ENCODE data around the gene FGF6.
"Not testable (repeated sequence)": the region's sequence is repeated elsewhere in the genome, so short reads cannot be mapped to it uniquely, and the experiment has no call there.

The FGF6 gene

DNA sequence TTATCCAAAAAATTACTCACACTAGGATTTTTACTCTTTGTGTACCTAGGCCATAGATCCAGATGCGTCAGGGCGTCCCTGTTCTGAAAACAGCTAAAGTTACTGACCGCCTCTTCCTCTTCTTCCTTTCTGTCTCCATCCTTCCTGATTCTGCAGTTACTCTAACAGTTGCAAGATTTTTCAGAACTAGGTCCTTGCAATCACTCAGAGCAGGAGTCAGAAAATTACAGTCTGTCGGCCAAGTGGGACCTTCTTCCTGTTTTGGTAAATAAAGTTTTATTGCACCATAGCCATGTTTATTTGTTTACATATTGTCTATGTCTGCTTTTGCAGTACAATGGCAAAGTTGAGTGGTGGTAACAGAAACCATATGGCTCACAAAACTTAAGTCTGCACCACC, 25.6 kb upstream of the FGF6 start:
- no peak overlapping the region for H3K27ac ChIP-seq (ENCODE audit: low read length)
- no peak overlapping the region for H3K4me3 ChIP-seq (ENCODE audit: low read length in 2 of 2)
- H3K36me3 ChIP-seq (ENCODE audit: control insufficient read depth in 2 of 2, insufficient read depth in 2 of 2, low read length in 2 of 2) = no peaks in the 10 kb centered on the region
- no peak overlapping the region for H3K9ac ChIP-seq (ENCODE audit: low read length in 2 of 2)
- no peaks in the 10 kb centered on the region for H3K9me3 ChIP-seq (ENCODE audit: control insufficient read depth in 2 of 2, low read length in 2 of 2)
- no peaks in the 10 kb centered on the region for H3K27me3 ChIP-seq (ENCODE audit: control insufficient read depth in 1 of 2, insufficient read depth in 2 of 2, low read length in 2 of 2)
- H3K4me1 ChIP-seq (ENCODE audit: control insufficient read depth, insufficient read depth, low read length) = no peaks in the 10 kb centered on the region

DNA sequence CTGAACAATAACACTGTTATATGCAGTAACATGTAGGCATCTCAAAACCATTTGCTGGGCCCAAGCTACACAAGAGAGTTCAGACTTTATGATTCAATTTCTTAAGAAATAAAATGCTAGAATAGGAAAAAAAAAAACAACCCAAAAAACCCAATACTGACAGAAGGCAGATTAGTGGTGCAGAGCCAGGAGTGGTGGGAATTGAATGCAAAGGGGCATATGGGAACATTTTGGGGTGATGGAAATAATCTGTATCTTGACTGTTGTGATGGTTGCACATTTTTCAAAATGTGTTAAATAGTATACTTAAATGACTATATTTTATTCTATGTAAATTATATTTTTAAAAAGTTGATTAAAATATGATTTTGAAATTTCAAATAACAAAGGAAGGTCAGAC, 23.4 kb upstream of the FGF6 start:
- no peaks in the 10 kb centered on the region for H3K27me3 ChIP-seq (ENCODE audit: control insufficient read depth in 1 of 2, insufficient read depth in 2 of 2, low read length in 2 of 2)
- H3K4me1 ChIP-seq (ENCODE audit: control insufficient read depth, insufficient read depth, low read length) = no peaks in the 10 kb centered on the region
- H3K9me3 ChIP-seq (ENCODE audit: control insufficient read depth in 2 of 2, low read length in 2 of 2) = no peaks in the 10 kb centered on the region
- no peaks in the 10 kb centered on the region for H3K36me3 ChIP-seq (ENCODE audit: control insufficient read depth in 2 of 2, insufficient read depth in 2 of 2, low read length in 2 of 2)
- no peak overlapping the region for H3K9ac ChIP-seq (ENCODE audit: low read length in 2 of 2)
- H3K27ac ChIP-seq (ENCODE audit: low read length) = no peak overlapping the region
- H3K4me3 ChIP-seq (ENCODE audit: low read length in 2 of 2) = no peak overlapping the region

DNA sequence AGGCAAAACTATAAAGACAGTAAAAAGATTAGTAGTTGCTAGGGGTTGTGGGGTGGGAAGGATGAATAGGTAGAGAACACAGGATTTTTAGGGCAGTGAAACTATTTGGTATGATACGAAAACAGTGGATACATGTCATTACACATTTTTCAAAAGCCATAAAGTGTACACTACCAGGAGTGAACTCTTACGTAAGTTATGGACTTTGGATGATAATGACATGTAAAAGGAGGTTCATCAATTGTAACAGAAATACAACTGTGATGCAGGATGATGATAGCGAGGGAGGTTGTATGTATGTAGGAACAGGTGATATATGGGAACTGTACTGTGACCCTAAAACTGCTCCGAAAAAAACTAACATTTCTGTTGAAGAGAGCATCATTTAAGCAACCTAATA, 15.1 kb upstream of the FGF6 start:
- H3K4me3 ChIP-seq (ENCODE audit: low read length in 2 of 2) = no peak overlapping the region
- no peaks in the 10 kb centered on the region for H3K9me3 ChIP-seq (ENCODE audit: control insufficient read depth in 2 of 2, low read length in 2 of 2)
- no peak overlapping the region for H3K27ac ChIP-seq (ENCODE audit: low read length)
- H3K36me3 ChIP-seq (ENCODE audit: control insufficient read depth in 2 of 2, insufficient read depth in 2 of 2, low read length in 2 of 2) = no peaks in the 10 kb centered on the region
- no peaks in the 10 kb centered on the region for H3K4me1 ChIP-seq (ENCODE audit: control insufficient read depth, insufficient read depth, low read length)
- H3K9ac ChIP-seq (ENCODE audit: low read length in 2 of 2) = no peak overlapping the region
- H3K27me3 ChIP-seq (ENCODE audit: control insufficient read depth in 1 of 2, insufficient read depth in 2 of 2, low read length in 2 of 2) = no peaks in the 10 kb centered on the region

DNA sequence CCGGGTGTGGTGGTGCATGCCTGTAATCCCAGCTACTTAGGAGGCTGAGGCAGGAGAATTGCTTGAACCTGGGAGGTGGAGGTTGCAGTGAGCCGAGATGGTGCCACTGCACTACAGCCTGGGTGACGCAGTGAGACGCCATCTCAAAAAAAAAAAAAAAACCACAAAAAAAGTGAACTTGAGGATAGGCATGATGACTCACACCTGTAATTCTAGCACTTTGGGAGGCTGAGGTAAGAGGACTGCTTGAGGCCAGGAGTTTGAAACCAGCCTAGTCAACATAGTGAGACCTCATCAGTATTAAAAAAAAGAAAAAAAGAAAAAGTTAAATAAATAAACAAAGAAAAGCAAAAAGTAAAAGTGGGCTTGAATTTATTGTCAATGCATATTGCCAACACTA, 10.2 kb upstream of the FGF6 start:
- H3K36me3 ChIP-seq (ENCODE audit: control insufficient read depth in 2 of 2, insufficient read depth in 2 of 2, low read length in 2 of 2); H3K27ac ChIP-seq (ENCODE audit: low read length); H3K4me3 ChIP-seq (ENCODE audit: low read length in 2 of 2); H3K9me3 ChIP-seq (ENCODE audit: control insufficient read depth in 2 of 2, low read length in 2 of 2); H3K27me3 ChIP-seq (ENCODE audit: control insufficient read depth in 1 of 2, insufficient read depth in 2 of 2, low read length in 2 of 2); H3K9ac ChIP-seq (ENCODE audit: low read length in 2 of 2); H3K4me1 ChIP-seq (ENCODE audit: control insufficient read depth, insufficient read depth, low read length): not testable (repeated sequence)

DNA sequence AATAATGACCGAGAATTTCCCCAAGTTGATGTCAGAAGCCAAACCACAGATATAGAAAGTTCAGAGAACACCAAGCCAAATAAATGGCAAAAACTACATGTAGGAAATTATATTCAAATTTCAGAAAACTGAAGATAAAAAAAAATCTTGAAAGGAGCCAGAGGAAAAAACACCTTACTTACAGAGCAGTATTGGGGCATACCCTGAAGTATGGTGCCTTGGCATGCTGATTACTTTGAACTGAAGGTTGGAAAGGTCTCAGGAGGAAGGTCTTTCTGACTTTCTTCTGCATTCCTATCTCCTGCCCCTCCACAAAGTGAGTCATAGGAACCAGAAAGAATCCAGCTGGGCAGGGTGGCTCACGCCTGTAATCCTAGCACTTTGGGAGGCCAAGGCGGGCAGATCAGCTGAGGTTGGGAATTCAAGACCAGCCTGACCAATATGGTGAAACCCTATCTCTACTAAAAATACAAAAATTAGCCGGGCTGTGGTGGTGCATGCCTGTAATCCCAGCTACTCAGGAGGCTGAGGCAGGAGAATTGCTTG, 8.8 kb upstream of the FGF6 start:
- Histone ChIP-seq H3K27me3 (ENCODE audit: control insufficient read depth in 1 of 2, insufficient read depth in 2 of 2, low read length in 2 of 2) (no peaks in the 10 kb centered on the region), H3K9me3 (ENCODE audit: control insufficient read depth in 2 of 2, low read length in 2 of 2) (no peaks in the 10 kb centered on the region), H3K4me1 (ENCODE audit: control insufficient read depth, insufficient read depth, low read length) (no peaks in the 10 kb centered on the region), H3K4me3 (ENCODE audit: low read length in 2 of 2) (no peak overlapping the region), H3K9ac (ENCODE audit: low read length in 2 of 2) (no peak overlapping the region), H3K36me3 (ENCODE audit: control insufficient read depth in 2 of 2, insufficient read depth in 2 of 2, low read length in 2 of 2) (no peaks in the 10 kb centered on the region), H3K27ac (ENCODE audit: low read length) (no peak overlapping the region)

DNA sequence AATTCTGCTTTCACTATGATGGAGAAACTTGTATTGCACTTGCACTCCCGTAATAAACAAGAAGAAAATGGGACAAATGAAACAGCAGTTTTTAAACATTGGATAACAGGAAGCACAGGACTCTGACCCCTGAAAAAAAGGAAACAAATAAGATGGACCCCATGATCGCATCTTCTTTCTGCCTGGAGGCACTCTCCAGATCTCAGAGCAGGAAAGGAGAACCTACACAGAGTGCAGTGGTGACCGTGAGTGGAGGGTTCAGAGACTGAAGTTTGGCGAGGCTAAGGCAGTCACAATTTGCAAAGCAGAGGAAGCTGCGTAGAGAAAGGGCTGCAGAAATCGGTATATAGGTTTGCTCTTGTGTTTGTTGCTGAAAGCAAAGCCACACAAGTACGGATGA, 6.1 kb upstream of the FGF6 start:
- Histone ChIP-seq H3K4me3 (ENCODE audit: low read length in 2 of 2) (no peak overlapping the region), H3K4me1 (ENCODE audit: control insufficient read depth, insufficient read depth, low read length) (no peaks in the 10 kb centered on the region), H3K27me3 (ENCODE audit: control insufficient read depth in 1 of 2, insufficient read depth in 2 of 2, low read length in 2 of 2) (peaks cover 0 to 3% of the 10 kb centered on the region in 2 donors), H3K36me3 (ENCODE audit: control insufficient read depth in 2 of 2, insufficient read depth in 2 of 2, low read length in 2 of 2) (no peaks in the 10 kb centered on the region), H3K9ac (ENCODE audit: low read length in 2 of 2) (no peak overlapping the region), H3K27ac (ENCODE audit: low read length) (no peak overlapping the region), H3K9me3 (ENCODE audit: control insufficient read depth in 2 of 2, low read length in 2 of 2) (no peaks in the 10 kb centered on the region)

DNA sequence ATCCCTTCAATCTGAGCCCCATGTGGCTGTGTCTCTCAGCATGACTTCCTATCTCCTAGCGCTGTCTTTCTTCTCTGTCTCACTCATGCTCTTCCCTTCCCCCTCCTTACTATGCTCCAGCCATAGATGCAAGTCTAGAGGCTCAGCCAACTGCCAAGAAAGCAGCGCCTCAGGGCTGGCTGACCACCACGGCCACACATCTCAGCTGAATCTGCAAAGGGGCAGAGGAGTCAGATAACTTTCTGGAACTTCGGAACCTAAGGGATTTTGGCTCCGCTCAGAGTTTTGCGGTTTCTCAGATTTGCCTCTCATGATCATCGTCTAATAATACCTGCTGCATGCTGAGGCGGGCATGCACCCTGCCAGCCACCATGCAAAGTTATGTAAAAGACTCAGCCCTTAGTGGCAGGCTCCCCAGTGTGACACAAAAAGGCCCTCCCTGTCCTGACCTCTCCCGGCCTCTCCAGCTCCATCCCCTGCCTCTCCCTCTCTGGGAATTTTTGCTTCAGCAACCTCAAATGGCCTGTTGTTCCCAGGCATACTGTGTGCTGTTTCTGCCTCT, 5.0 kb upstream of the FGF6 start:
- Histone ChIP-seq H3K4me1 (ENCODE audit: control insufficient read depth, insufficient read depth, low read length) (no peaks in the 10 kb centered on the region), H3K27ac (ENCODE audit: low read length) (no peak overlapping the region)

DNA sequence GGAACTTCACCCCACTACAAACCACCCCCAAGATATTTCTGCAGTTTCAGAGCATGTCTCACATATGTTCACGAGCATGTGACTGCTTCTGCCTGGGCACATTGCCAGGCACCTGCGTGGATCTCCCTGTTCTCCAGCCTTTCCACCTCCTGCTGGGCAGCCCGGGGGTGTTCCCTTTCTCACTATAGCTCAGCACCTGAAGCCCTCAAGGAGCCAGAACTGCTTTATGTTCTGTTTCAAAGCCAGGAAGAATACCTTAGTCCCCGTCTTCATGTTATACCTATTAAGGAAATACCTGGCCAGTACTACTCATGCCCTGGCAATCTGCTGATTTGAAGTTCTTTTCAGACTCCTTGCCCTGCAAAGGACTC, 4.2 kb upstream of the FGF6 start:
- Histone ChIP-seq H3K9me3 (ENCODE audit: control insufficient read depth in 2 of 2, low read length in 2 of 2) (no peaks in the 10 kb centered on the region), H3K4me1 (ENCODE audit: control insufficient read depth, insufficient read depth, low read length) (no peaks in the 10 kb centered on the region), H3K4me3 (ENCODE audit: low read length in 2 of 2) (no peak overlapping the region), H3K27me3 (ENCODE audit: control insufficient read depth in 1 of 2, insufficient read depth in 2 of 2, low read length in 2 of 2) (peaks cover 0 to 3% of the 10 kb centered on the region in 2 donors), H3K9ac (ENCODE audit: low read length in 2 of 2) (no peak overlapping the region), H3K27ac (ENCODE audit: low read length) (no peak overlapping the region), H3K36me3 (ENCODE audit: control insufficient read depth in 2 of 2, insufficient read depth in 2 of 2, low read length in 2 of 2) (no peaks in the 10 kb centered on the region)

More for the DNA sequence above, 5.0 kb upstream of the FGF6 start:
- Histone ChIP-seq H3K4me3 (ENCODE audit: low read length in 2 of 2) (no peak overlapping the region), H3K9me3 (ENCODE audit: control insufficient read depth in 2 of 2, low read length in 2 of 2) (no peaks in the 10 kb centered on the region), H3K36me3 (ENCODE audit: control insufficient read depth in 2 of 2, insufficient read depth in 2 of 2, low read length in 2 of 2) (no peaks in the 10 kb centered on the region), H3K9ac (ENCODE audit: low read length in 2 of 2) (no peak overlapping the region), H3K27me3 (ENCODE audit: control insufficient read depth in 1 of 2, insufficient read depth in 2 of 2, low read length in 2 of 2) (peaks cover 0 to 3% of the 10 kb centered on the region in 2 donors)

DNA sequence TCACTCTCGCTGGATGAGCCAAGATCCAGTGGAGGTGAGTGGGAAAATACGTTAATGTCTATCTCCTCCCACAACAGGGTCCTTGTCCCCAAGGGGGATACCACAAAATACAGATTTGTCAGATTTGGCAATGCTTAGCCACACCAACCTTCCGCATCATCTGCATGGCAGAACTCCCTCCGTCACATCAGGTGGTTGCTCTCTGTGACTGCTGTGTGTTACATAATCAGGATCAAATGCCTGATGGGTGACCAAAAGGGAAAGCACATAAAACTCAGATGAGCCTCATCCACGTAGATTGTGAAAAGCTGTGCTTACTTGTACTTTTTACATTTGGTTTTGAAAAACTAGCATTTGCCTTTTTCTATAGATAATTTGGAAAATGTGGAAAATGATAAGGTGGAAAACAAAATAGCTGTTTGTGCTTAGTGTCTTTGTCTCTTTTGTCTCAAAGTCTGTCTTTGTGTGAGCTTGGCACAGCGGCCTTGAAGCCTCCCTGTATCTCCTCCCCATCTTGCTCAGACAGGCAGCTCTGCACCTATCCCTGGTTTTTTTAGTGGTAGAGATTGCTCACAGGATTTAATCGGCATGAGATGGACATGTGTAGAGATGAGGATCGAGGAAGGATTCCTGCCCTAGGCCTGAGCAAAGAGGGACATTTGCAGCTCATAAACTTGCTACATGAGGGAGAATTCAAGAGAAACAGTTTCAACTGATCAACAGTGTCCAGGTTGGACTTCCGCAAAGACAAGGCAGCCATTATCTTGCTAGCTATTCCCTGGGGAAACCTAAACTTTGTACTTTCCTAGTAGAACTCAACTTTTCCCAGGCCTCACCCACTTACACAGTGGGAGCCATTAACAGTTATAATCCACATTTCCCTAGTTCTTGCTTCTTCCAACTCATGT, 3.6 kb upstream of the FGF6 start:
- Histone ChIP-seq H3K36me3 (ENCODE audit: control insufficient read depth in 2 of 2, insufficient read depth in 2 of 2, low read length in 2 of 2) (no peaks in the 10 kb centered on the region), H3K9me3 (ENCODE audit: control insufficient read depth in 2 of 2, low read length in 2 of 2) (no peaks in the 10 kb centered on the region), H3K9ac (ENCODE audit: low read length in 2 of 2) (no peak overlapping the region), H3K27me3 (ENCODE audit: control insufficient read depth in 1 of 2, insufficient read depth in 2 of 2, low read length in 2 of 2) (peaks cover 0 to 3% of the 10 kb centered on the region in 2 donors), H3K4me3 (ENCODE audit: low read length in 2 of 2) (no peak overlapping the region), H3K4me1 (ENCODE audit: control insufficient read depth, insufficient read depth, low read length) (no peaks in the 10 kb centered on the region), H3K27ac (ENCODE audit: low read length) (no peak overlapping the region)

DNA sequence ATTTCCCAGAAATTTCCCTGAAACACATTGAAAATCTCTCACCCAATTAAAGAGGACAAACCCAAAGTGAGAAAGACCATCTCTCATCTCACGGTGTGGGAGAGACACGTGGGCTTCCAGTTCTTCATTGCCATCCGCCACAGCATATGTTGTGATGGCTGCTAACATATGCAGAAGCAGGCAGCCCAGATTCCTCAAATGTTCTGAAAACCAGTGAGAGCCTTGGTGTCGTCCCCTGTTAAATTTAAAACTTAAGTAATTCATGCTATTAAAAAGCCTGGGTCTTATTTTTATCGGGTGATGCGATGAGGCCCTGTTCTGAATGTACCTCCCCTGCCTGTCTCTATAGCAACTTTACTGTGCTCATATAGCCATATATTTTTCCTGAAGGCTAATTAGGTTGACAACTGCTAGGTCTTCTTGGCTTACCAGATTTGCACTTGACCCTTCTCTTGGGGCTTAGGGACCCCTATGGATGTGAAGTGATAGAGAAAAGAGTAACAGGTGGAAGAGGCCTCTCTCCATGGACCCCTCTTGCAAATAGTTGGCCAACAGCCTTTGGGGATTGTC, 2.8 kb upstream of the FGF6 start:
- Histone ChIP-seq H3K27me3 (ENCODE audit: control insufficient read depth in 1 of 2, insufficient read depth in 2 of 2, low read length in 2 of 2) (peaks cover 0 to 3% of the 10 kb centered on the region in 2 donors), H3K27ac (ENCODE audit: low read length) (no peak overlapping the region), H3K4me3 (ENCODE audit: low read length in 2 of 2) (no peak overlapping the region), H3K9ac (ENCODE audit: low read length in 2 of 2) (no peak overlapping the region), H3K9me3 (ENCODE audit: control insufficient read depth in 2 of 2, low read length in 2 of 2) (no peaks in the 10 kb centered on the region), H3K36me3 (ENCODE audit: control insufficient read depth in 2 of 2, insufficient read depth in 2 of 2, low read length in 2 of 2) (no peaks in the 10 kb centered on the region), H3K4me1 (ENCODE audit: control insufficient read depth, insufficient read depth, low read length) (no peaks in the 10 kb centered on the region)

DNA sequence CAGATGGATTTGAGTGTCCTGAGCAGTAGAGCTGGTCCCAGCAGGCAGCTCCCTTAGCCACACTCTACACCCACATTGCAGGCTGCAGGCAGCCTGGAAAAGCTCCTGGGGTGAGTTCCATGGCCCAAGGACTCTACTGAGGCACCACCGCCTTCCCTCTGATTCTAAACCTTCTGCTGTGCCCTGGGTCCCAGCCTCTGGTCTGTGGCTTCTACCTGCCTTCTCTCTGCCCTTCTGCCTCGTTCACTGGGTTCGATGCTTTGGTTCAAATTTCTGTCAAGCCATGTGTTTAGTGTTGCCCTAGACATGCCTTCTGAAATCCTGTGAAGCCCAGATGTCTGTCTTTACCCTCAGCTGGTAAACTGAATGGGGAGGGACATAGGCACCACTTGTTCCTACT, 1.5 kb upstream of the FGF6 start:
- Histone ChIP-seq H3K36me3 (ENCODE audit: control insufficient read depth in 2 of 2, insufficient read depth in 2 of 2, low read length in 2 of 2) (no peaks in the 10 kb centered on the region), H3K4me3 (ENCODE audit: low read length in 2 of 2) (no peak overlapping the region), H3K27me3 (ENCODE audit: control insufficient read depth in 1 of 2, insufficient read depth in 2 of 2, low read length in 2 of 2) (peaks cover 0 to 3% of the 10 kb centered on the region in 2 donors), H3K9me3 (ENCODE audit: control insufficient read depth in 2 of 2, low read length in 2 of 2) (no peaks in the 10 kb centered on the region), H3K9ac (ENCODE audit: low read length in 2 of 2) (no peak overlapping the region), H3K27ac (ENCODE audit: low read length) (no peak overlapping the region), H3K4me1 (ENCODE audit: control insufficient read depth, insufficient read depth, low read length) (no peaks in the 10 kb centered on the region)

Data from stomach smooth muscle (tissue), 2 donors.